NCI-H2107 treated with DMSO at 0.1 percent for 48 hours (cell line): ENCODE results near the gene ATXN1.

Experiments
- DNase-seq: peaks from one replicate; lab custom pipeline; 2025; ENCODE audit not compliant: unreplicated experiment; lab: John Stamatoyannopoulos, UW

The ATXN1 gene

DNA sequence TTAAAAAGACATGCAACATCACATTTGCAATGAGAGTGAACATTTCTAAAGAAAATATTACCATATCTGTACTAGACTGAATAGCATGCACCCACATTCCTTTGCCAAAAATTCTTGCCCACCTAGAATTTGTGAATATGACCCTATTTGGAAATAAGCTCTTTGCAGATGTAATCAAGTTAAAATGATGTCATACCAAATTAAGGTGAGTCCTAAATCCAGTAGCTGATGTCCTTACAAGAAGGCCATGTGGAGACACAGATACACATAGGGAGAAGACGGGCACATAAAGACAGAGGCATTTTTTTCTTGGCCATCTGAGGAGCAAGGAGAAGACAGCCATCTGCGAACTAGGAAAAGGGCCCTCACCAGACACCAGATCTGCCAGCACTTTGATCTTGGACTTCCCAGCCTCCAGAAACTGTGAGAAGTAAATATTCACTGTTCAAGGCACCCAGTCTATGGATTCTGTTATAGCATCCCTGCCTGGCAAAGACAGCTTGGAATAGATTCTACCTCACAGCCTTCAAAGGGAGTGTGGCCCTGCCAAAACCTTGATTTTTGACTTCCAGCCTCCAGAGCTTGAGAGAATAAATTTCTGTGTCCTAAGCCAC, 22.8 kb upstream of the ATXN1 start:
- no peak for DNase-seq

DNA sequence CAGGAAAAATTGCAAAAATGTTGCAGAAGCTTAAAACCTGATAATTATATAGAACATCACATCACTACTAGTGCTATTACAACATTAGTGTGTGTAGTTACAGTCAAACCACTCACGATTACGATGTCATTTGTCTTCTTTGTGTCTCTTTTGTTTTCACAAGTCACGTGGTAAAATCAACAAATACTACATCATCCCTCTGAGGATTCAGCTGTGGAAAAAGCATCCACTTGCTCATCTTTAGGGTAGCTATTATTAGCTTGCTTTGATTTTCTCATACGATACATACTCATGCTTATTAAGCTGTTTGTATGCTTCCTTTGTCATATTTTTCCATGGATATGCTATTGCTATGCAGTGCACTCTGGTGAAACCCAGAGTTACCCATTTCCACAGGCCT, 22.2 kb upstream of the ATXN1 start:
- DNase-seq: no peak

DNA sequence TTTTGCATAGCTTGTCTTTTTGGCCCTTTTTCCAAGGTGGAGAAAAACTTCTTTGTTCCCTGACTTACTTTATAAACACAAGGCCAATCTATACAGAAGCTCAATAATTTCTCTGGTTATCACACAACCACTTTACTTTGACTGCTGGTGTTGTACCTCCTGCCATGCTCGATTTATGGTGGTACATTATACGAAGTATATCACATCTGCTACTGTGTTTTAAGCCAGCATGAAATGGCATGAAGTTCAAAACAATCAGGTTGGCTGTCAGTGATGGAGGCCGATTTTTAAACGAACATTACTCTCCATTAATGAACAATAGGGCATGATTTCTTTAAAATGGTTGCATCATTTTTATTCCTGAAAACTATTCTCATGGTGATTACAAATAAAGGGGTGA, 21.0 kb upstream of the ATXN1 start:
- no peak for DNase-seq

DNA sequence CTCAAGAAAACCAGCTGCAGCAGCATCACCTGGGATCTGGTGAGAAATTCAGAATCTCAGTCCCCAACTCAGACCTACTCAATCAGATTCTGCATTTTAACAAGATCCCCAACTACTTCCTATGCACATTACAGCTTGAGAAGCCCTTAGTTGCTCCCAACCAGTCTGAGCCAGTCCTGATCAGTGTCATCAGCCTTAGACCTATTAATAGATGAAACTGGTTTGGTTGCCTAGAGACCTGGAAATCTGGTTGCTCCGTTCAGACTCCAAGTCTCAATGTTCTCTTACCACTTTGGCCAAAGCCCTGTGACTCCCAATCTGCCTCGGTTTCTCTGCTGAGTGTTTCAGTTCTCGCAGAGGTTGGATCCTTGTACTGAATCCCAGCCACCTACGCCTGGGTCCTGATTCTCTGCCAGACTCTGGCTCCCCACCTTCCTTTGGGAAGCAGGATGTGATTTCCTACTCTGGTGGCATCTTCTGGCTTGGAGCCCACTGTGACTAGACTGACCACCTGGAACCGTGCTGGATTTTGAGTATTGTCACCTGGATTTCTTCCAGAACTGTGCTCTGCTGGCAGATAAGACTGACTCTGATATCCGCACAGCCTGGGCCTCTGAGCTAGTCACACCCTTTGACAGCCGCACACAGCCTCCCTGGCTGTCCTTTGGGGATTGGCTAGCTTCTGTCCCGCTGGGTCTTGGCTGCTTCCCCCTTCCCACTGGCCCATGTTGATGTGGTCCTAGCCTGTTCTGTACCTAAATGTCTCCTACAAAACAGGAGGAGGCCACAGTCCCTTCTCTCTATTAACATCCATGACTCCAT, 20.3 kb upstream of the ATXN1 start:
- no peak for DNase-seq

DNA sequence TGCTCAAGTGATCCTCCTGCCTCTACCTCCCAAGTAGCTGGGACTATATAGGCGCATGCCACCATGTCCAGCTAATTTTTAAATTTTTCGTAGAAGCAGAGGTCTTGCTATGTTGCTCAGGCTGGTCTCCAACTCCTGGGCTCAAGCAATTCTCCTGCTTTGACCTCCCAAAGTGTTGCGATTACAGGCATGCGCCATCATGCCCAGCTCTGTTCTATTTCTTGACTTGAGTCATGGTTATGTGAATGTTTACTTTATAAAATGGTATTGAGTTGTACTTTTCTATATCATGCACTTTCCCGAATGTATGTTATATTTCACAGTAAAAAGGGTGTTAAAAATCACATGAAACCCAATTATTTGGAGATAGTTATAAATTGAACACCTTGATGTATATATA, 17.3 kb upstream of the ATXN1 start:
- no peak for DNase-seq

DNA sequence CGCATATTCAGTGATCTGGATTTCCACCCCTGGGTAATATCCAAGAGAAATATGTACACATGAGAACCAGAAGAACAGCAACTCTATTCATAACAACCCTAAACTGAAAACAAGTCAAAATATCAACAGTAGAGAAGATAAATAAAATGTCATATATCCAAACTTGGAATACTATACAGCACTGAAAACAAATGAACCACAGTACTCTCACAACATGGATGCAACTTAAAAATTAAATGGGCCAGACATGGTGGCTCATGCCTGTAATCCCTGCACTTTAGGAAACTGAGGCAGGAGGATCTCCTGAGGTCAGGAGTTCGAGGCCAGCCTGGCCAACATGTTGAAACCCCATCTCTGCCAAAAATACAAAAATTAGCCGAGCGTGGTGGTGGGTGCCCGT, 16.5 kb upstream of the ATXN1 start:
- no peak for DNase-seq

DNA sequence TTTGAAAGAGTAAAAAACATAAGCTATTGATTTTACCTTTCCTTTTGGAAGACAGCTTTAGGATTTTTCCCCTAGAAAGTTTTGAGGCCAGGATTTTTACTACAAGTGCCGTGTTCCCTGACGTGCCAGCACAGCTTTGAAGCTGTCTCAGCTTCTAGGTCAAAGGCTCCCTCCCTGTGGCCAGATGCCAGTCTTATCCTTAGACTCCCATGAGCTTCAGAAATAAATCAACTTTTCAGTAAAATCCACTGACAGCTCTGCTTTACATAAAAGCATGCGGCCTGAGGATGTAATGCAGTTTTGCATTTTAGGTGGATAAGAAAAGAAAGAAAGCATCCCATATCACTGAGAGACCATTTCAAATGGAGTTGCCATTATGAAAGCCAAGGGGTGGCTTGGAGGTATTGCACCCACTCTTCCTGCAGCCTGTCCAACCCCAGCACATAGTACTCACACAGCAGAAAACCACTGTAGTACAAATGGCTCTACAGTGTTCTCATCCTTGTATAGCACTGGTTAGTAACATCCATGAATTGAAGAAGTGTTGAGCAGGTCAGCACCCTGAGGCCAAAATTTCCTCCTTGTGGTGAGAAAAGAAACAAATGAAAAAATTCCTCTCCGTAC, 15.2 kb upstream of the ATXN1 start:
- no peak for DNase-seq

DNA sequence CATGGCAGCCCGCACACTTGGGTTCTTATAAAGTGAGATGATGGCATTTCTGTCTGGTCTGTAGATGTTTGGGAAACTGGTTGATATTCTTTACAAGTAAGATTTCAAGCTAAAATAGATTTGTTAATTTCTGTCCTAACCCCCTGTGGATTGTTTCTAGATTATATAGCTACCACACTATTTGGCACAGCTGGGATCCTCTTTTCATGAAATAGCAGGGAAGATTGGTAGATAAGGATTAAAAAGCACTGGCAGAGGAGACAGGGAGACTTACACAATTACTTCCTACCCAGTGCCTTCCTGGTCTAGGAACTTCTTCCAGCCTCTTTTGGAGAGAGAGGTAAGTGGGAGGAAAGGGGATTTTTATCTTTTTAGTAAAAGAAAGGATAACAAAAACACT, 13.2 kb upstream of the ATXN1 start:
- no peak for DNase-seq

DNA sequence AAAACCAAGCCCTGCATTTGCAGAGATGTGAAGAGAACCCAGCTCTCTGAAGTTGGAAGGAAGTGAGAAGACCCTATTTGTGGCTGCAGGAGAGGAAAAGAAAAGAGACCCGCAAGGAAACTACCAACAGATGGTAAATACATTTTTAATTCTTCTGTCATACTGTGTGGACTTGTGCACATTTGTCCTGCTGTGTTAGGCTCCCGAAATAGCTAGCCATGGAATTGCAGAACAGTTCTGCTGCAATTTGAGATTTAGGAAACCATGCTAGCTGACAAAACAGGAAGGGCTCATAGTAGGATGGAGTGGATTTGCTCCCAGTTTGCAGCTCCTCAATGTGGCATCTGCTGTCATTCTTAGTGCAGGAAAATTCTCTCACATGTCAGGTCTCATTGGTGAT, 12.1 kb upstream of the ATXN1 start:
- no peak for DNase-seq

DNA sequence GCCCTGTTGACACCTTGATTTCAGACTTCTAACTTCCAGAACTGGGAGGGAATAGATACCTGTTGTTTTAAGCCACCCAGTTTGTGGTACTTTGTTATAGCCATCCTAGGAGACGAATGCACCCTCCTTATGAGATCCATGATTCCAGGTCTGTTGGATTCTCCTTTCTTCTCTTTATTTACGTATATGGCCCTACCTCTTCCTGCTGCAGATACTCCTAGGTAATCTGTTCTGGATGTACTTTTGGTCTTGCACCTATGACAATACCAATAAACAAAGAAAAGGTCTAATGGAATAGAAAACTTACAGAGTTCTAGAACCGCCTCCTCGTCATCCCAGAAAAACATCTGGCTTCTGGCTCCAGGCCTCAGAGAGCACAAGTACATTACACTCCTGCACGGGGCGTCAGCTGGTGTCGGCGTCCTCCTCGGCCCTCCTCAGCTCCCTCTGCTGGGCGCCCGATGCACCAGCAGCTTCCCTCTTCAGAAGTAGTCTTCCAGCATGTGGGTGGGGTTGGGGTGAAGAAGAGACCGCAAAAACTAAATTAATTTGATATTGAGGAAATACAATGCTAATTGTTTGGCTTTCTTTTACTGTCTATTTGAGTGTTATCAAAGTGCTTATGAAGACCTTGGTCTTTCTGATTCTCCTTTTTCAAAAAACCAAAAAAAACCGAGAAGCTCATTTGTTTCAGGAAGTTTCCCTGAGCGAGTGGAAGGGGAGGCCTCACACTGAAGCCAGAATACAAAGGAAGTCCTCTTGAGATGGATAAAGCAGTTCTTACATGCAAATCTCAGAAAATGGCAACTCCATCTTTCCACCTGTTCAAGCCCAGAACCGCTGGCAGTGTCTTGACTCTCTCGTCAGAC, 9.7 kb upstream of the ATXN1 start:
- DNase-seq: no peak

DNA sequence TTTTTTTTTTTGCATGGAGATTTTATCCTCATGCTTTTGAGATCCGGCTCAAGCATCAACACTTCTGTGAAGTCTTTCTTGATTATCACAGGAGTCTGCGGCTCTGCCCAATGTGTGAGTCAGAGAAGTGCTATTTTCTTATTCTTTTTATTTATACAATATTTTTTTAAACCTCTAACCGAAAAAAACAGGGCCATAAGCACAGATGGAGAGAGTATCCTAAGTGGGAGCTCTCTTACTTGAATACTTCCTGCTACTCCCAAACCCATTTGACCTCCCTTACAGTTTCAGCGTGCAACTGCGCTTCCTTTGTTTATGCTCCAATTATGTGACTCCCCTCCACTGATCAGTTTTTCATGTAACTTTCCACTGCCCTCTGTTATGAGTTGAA, 8.7 kb upstream of the ATXN1 start:
- DNase-seq: no peak

DNA sequence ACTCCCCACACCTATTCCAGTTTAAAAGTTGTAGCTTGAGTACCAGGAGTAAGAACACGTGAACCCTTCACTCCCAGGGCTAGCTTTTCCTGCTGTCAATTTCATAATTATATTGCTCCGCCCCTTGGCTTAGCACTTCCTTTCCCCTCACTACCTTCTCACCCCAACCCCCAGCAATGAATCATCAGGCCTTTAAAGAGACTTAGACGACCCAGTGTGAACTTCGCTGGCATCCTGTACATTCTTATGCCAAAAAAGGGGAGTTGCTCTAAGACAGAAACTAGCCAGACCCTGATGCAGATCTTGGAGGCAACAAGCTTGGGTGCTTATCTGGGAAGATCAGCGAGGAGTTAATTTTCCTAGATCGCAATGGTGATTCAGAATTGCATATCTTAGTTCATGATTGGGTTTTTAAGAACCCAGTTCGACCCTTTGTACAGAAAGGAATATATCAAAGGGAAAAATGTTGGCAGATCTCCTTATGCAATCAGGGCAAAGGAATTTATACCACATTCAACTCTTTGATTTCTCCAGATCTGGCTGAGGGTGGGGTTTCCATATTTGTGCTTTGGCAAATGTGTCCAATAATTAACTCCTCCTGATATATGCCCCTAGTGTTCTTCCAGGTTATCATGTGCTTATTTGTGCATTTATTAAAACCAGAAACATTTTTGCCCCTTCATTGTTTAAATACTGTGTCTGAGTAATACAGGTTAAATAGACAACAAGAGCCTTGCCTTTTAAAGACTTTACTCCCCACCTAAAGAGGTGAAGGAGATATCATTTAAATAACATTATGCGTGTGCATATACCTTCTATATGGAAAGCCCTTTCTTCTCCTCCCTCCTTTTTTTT, 8.1 kb upstream of the ATXN1 start:
- no peak for DNase-seq

DNA sequence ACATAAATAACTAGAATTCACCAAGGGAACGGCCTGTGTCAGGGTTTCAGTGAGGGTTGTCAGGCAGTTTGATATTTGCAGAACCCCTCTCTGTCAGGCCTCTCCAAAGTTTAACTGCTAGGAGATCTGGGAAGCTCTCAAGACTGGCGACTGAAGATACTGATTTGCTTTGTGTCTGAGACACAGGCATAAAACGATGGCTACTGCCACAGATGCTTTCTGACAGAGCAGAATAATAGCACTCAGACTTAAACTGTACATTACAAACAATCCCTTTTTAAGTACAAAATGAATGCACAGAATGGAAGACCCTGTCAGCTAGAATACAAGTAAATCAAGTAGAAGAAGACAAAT, 7.2 kb upstream of the ATXN1 start:
- DNase-seq: no peak

DNA sequence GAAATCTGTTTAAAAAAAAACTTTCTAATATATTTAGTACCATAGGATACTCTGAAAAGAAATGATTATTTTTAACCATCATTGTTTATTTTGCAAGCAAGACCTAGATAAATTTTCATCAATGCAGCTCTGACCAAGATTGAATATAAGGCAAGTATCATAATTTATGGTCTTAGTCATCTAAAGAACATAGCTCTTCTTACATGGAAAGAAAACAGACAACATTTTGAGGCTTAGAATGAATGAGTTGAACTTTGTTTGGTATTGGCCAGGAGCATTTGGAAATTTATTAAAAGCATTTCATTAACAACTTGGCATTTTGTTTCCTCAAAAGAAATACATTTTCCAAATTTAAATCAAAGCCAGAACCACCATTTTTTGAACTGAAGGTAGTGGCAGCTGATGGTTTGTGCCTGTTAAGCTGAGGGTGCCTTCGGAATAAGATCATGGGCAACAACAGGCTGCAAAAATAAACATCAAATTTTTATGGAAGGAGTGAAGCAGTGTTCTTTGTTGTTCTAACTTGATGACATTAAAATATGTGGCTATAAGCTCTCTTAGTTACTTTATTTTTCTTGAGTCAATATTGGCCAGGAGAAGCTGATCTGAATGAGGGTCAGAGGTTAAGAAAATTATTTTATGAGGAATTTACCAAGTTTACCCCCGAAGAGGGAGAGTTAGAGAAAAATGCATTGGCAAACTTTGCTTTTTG, 6.7 kb upstream of the ATXN1 start:
- DNase-seq: no peak

DNA sequence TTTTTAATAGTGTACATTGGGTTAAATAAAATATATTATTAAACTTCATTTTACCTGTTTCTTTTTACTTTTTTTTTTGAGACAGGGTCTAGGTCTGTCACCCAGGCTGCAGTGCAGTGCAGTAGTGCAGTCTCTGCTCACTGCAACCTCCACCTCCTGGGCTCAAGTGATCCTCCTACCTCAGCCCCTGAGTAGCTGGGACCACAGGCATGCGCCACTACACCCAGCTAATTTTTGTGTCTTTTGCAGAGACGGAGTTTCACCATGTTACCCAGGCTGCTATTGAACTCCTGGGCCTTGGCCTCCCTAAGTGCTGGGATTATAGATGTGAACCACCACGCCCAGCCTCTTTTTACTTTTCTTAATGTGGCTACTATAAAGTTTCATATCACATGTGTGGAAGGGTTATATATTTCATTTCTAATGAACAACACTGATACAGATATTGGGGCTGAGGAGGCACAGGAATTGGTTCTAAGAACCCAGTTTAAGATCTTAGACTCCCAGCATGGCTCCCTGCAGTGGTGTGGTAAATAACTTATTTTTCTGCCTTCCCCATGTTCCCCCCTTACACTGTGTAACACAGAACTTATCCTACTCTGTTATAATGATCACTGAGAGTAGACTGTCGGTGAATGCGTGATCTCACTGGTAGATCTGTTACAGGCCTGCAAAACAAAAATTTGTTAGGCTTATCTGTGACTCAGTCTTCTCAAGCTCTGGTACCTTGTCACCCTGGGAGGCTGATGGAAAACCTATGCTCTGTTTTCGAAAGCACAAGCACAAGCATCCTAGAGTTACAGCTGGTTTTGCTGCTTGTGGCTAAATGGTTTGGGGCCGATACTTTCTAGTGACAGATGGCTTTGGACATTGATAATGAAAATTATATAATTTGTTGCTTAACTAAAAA, 5.8 kb upstream of the ATXN1 start:
- no peak for DNase-seq

DNA sequence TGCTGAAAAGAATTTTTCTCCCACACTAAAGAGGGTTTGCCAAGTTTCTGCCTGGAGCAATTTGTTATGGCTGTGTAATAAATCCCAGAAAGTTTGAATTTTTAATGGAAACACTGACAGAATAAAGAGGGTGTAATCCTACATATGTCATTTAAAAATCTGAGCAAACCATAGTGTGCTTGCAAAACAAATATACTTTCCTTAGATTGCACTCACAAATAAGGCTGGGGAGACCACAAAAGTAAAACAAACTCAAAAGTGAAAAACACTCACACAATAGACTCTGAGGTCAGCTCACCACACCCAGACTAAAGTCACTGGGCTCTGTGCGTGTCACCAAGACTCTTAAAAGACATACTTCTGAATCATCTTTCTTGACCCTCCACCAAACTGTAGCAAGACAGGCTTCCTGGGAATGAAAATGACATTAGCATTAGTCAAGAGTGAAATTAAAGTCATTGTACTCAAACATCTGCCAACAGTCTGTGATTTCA, 4.8 kb upstream of the ATXN1 start:
- DNase-seq: no peak

DNA sequence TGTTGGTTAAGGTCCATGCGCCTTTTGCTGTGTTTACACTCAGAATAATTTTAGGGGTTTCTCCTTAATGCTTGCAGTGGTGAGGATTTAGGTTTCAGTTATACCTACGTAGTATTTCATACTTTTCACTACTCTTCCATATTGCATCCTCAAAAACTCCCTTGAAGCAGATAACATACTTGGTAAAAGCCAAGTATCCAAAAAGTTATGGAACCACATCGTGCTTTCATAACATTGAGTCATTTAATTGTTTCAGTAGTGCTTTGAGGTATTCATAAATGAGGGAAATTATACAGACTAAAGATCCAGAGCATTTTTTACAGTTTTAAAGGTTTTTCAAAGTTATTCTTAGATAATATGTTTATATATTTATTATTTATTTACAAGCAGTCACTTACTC, 4.0 kb upstream of the ATXN1 start:
- no peak for DNase-seq

DNA sequence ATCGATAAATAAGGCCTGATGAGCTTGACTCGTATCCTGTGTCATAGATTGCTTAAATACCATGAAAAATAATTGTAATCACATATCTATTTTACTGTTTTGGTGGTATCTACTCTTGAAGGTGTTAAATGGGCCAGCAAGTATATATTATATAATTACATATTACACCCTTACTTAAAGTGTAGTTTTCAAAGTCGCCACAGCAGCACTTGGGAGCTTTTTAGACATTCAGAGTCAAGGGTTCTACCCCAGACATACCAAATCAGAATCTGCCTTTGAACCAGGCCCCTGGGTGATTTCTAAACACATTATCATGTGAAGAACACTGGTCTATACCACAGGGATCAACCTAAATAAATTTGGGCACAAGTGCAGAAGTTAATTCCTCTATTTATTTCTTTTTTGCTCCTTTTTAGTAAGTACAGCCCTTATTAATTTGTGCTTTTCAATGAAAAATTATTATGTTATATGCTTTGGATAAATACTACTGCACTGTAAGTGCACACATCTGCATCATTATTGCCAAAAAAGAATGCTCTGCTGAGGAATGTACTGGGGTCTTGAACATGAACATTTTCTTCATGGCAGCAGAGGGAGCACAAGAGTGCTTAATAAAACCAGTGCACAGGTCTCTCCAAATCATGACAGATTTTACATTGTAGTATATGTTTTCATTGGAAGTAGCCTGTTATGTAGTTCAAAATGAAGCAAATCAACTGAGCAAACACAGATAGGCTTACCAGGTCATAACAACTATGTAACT, 3.1 kb upstream of the ATXN1 start:
- no peak for DNase-seq
